ENCODE results near the gene KAT6B.

Gene KAT6B

DNA sequence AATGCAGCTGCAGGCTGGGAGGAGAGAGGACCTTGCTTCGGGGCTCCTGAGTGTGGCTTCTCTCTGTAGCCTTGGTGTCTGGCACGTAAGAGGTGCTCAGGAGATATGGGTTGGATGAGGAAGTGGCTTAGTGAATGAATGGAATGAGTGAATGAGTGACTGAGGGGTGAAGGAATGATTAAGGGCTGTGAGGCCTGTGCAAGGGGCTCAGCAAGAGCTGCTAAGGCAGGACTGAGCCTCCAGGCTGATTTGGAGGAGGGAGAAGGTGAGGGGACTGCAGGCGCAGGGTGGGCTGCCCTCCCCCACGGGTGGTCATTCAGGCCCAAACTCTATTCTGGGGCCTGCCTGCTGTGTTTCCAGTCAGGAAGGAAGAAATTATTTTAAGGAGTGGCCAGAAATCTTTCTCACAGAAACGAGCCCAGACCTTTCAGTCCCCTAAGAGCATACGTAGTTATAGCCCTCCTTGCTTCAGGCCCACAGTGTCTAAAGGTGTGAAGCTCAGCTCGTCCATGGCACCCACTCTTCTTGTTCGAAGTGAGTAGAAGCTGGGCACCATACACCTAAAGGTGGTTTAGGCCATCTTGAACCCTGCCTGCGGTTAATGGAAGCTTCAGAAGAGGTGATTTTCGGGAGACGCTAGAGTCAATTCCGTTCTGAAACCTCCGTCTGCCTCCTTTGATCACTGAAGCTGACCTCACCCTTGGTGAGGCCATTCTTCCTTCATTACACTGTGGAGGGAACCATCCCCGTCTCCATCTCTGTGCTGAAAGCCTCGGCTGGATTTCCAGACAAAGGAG, 235.5 kb downstream of the KAT6B start:
- Histone ChIP-seq H3K9me3 (ENCODE audit: control insufficient read depth, low read length) (no peaks in the 10 kb centered on the region), H3K36me3 (ENCODE audit: control insufficient read depth, insufficient read depth, low read length) (no peaks in the 10 kb centered on the region), H3K9ac (no peak overlapping the region), H3K4me2 (ENCODE audit: low read length) (no peak overlapping the region), H2AFZ (no peak overlapping the region), H3K4me3 (ENCODE audit: low read depth, low read length) (no peak overlapping the region), H3K79me2 (no peaks in the 10 kb centered on the region), H3K4me1 (peaks cover 14% of the 10 kb centered on the region), H3K27me3 (ENCODE audit: control insufficient read depth, insufficient read depth, low read length) (no peaks in the 10 kb centered on the region), H3K27ac (no peak overlapping the region)
- TF ChIP-seq, protein P1, sequence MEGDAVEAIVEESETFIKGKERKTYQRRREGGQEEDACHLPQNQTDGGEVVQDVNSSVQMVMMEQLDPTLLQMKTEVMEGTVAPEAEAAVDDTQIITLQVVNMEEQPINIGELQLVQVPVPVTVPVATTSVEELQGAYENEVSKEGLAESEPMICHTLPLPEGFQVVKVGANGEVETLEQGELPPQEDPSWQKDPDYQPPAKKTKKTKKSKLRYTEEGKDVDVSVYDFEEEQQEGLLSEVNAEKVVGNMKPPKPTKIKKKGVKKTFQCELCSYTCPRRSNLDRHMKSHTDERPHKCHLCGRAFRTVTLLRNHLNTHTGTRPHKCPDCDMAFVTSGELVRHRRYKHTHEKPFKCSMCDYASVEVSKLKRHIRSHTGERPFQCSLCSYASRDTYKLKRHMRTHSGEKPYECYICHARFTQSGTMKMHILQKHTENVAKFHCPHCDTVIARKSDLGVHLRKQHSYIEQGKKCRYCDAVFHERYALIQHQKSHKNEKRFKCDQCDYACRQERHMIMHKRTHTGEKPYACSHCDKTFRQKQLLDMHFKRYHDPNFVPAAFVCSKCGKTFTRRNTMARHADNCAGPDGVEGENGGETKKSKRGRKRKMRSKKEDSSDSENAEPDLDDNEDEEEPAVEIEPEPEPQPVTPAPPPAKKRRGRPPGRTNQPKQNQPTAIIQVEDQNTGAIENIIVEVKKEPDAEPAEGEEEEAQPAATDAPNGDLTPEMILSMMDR (IDR thresholded peaks at IDR 0.05), result no peak

DNA sequence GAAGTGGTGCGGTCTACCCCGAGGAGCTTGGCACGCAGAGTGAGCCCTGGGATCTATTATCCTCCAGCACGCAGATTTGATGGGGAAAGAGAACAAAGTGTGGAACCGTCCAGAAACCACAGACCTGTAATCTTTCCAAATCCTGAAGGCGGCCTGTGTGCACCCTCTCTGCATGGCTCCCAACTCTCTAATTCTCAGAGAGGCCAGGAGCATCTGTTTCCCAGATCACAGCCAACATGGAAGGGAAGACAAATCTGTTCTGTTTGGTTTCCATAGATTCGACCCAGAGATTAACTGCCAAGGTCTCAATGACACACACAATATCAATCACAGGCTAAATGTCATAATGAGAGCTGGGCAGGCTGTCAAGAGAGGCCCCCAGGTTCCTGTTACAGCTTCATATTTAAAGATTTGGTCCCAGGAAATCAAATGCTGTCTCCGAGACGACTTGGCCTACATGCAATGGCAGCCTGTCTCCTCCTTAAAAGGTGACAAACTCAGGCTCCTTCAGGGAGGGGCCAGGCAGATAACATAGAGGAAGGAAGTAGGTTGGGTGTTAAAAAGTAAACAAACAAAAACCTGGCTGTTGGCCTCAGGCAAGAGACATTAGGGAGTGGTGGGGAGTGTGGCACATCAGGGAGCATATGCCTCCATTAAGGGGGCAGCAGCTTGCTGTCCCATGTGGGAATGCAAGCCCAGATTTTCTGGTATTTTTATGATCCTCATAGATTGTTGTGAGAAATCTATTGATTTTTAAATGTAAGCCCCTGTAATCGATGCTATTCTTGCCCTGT, 236.3 kb downstream of the KAT6B start:
- Histone ChIP-seq H3K9ac (no peak overlapping the region), H3K4me3 (ENCODE audit: low read depth, low read length) (no peak overlapping the region), H3K27me3 (ENCODE audit: control insufficient read depth, insufficient read depth, low read length) (no peaks in the 10 kb centered on the region), H3K4me2 (ENCODE audit: low read length) (no peak overlapping the region), H3K36me3 (ENCODE audit: control insufficient read depth, insufficient read depth, low read length) (no peaks in the 10 kb centered on the region), H3K9me3 (ENCODE audit: control insufficient read depth, low read length) (no peaks in the 10 kb centered on the region), H3K27ac (peak overlapping the region; percentile 31), H3K4me1 (peaks cover 14% of the 10 kb centered on the region), H3K79me2 (no peaks in the 10 kb centered on the region), H2AFZ (peak overlapping the region; percentile 39)
- TF ChIP-seq, protein P1 (IDR thresholded peaks at IDR 0.05), result no peak

DNA sequence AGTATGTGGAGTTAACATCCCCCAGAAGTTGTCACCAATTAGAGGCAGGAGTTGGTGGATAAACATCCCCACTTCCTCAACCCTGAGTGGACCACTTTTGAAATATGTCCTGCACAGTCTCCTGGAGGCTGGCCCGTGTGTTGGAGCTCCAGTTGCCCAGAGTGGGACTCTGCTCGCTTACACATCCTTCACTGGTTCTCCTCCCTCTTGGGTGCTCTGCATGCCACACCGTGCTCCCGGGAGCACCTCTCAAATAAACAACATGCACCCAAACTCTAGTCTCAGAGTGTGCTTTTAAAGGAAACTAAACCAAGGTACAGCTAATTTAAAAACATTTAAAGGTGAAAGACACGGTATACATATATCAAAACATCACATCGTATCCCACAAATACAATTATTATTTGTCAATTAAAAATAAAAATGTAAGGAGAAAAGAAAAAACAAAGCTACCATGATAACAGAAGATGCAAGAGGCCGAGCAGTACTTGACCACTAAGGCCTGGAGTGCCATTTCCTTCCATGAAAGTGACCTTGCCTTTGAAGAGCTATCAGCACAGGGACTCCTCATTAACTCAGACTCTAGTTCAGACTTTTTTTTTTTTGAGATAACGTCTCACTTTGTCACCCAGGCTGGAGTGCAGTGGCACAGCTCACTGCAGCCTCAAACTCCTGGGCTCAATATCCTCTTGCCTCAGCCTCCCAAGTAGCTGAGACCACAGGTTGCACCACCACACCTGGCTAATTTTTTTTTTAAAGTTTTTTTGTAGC, 237.2 kb downstream of the KAT6B start:
- H3K4me1 ChIP-seq, result peaks cover 14% of the 10 kb centered on the region
- peak overlapping the region; percentile 83 for H3K27ac ChIP-seq
- no peaks in the 10 kb centered on the region for H3K79me2 ChIP-seq
- H3K27me3 ChIP-seq (ENCODE audit: control insufficient read depth, insufficient read depth, low read length), result no peaks in the 10 kb centered on the region
- no peak overlapping the region for H3K4me3 ChIP-seq (ENCODE audit: low read depth, low read length)
- H3K9ac ChIP-seq, result no peak overlapping the region
- H2AFZ ChIP-seq, result peak overlapping the region; percentile 5
- H3K9me3 ChIP-seq (ENCODE audit: control insufficient read depth, low read length), result no peaks in the 10 kb centered on the region
- no peaks in the 10 kb centered on the region for H3K36me3 ChIP-seq (ENCODE audit: control insufficient read depth, insufficient read depth, low read length)
- H3K4me2 ChIP-seq (ENCODE audit: low read length), result peak overlapping the region; percentile 20
- TF ChIP-seq, protein P1 (IDR thresholded peaks at IDR 0.05), result no peak

DNA sequence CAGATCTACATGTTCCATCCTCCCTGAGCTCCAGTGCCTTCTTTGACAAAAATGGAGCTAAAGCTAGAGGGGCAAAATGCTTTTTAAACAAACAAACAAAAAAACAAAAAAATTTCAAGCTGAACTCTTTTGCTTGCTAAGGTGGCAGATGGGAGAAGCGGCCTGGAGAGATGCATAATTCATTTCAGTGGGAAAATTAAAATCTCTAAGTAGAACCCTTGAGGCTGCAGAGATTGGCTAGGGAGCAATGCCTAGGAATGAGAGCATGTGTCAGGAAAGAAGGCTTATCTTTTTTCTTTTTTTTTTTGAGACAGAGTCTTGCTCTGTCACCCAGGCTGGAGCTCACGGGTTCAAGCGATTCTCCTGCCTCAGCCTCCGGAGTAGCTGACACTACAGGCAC, 238.7 kb downstream of the KAT6B start:
- Histone ChIP-seq H3K9ac (no peak overlapping the region), H3K27me3 (ENCODE audit: control insufficient read depth, insufficient read depth, low read length) (no peaks in the 10 kb centered on the region), H3K4me3 (ENCODE audit: low read depth, low read length) (no peak overlapping the region), H3K79me2 (no peaks in the 10 kb centered on the region), H3K9me3 (ENCODE audit: control insufficient read depth, low read length) (no peaks in the 10 kb centered on the region), H2AFZ (peak overlapping the region; percentile 78), H3K36me3 (ENCODE audit: control insufficient read depth, insufficient read depth, low read length) (no peaks in the 10 kb centered on the region), H3K4me1 (peaks cover 8% of the 10 kb centered on the region), H3K4me2 (ENCODE audit: low read length) (no peak overlapping the region), H3K27ac (peak overlapping the region; percentile 83)
- TF ChIP-seq, protein P1 (IDR thresholded peaks at IDR 0.05), result no peak

Measured in parathyroid adenoma (tissue), 2 donors.